HG02623 (cell line): ENCODE data around the gene ZGRF1.
"Not testable (repeated sequence)": the region's sequence is repeated elsewhere in the genome, so short reads cannot be mapped to it uniquely, and the experiment has no call there.

Experiments used
- ATAC-seq: cut with Tn5 transposase; IDR thresholded peaks from one replicate; pipeline ENCODE4 v1.9.1; 2021; ENCODE audit warnings: moderate library complexity; ENCODE audit not compliant: unreplicated experiment

Gene ZGRF1

GRCh38 chr4:112636688-112637551 is at the start of gene ZGRF1, which contains the start of gene LARP7:
TSS of gene ZGRF1 (minus strand) at chr4:112636909. CDS start at chr4:112633176, 3,733 bp downstream.
TSS of gene LARP7 (plus strand) at chr4:112637143. CDS start at chr4:112644670, 7,527 bp downstream.
- ATAC-seq, result peak; percentile 88

- ATAC-seq, result no peak
Observed at GRCh38 chr4:112680996-112681395, 44.3 kb upstream of the ZGRF1 start.

GRCh38 chr4:112677519-112678091 is 40.9 kb upstream of the ZGRF1 start:
- no peak for ATAC-seq

- no peak for ATAC-seq
Observed at GRCh38 chr4:112674376-112674775, 37.7 kb upstream of the ZGRF1 start.

GRCh38 chr4:112673686-112674085 is 37.0 kb upstream of the ZGRF1 start:
- ATAC-seq, result no peak

- no peak for ATAC-seq
Observed at GRCh38 chr4:112673076-112673475, 36.4 kb upstream of the ZGRF1 start.

GRCh38 chr4:112668131-112668530 is 31.4 kb upstream of the ZGRF1 start:
- no peak for ATAC-seq

GRCh38 chr4:112664611-112665010 is 27.9 kb upstream of the ZGRF1 start:
- ATAC-seq, result no peak

GRCh38 chr4:112656115-112656514 is 19.4 kb upstream of the ZGRF1 start:
- ATAC-seq, result not testable (repeated sequence)

GRCh38 chr4:112655270-112655669 is 18.6 kb upstream of the ZGRF1 start:
- no peak for ATAC-seq

GRCh38 chr4:112652216-112652615 is 15.5 kb upstream of the ZGRF1 start:
- ATAC-seq, result no peak

- ATAC-seq, result no peak
Observed at GRCh38 chr4:112651641-112652040, 14.9 kb upstream of the ZGRF1 start.

- no peak for ATAC-seq
Observed at GRCh38 chr4:112650332-112650731, 13.6 kb upstream of the ZGRF1 start.

- no peak for ATAC-seq
Observed at GRCh38 chr4:112649055-112649408, 12.3 kb upstream of the ZGRF1 start.

GRCh38 chr4:112648263-112649054 is 11.8 kb upstream of the ZGRF1 start:
- ATAC-seq, result no peak

- no peak for ATAC-seq
Observed at GRCh38 chr4:112647785-112648184, 11.1 kb upstream of the ZGRF1 start.

GRCh38 chr4:112646632-112647537 is 10.2 kb upstream of the ZGRF1 start:
- ATAC-seq, result no peak

- no peak for ATAC-seq
Observed at GRCh38 chr4:112645541-112646329, 9.0 kb upstream of the ZGRF1 start.

- ATAC-seq, result not testable (repeated sequence)
Observed at GRCh38 chr4:112644595-112645535, 8.2 kb upstream of the ZGRF1 start.
